WTC11 (cell line): ENCODE measurements around the gene PHF14. TPM values are rescaled to one million over a fixed set of nuclear protein-coding genes. Genes with fewer than 3 reads are reported as not detected.

Experiments
- ATAC-seq: fragments of 200-7000 bp; cut with Tn5 transposase; 2 replicates; pipeline ENCODE4 v1.10.0; 2021; ENCODE audit warnings: mild to moderate bottlenecking, moderate library complexity
- CTCF ChIA-PET: fragments of 300-600 bp; sonication (Branson Sonifier 250); formaldehyde crosslinking; loops from one replicate; lab custom pipeline; 2021; ENCODE audit warnings: antibody characterized with exemption; lab: Charles Lee
- POLR2A ChIA-PET: fragments of 350-600 bp; sonication (Branson Sonifier 250); formaldehyde crosslinking; loops from one replicate; lab custom pipeline; 2021; ENCODE audit warnings: antibody characterized with exemption; lab: Charles Lee
- DNase-seq: peaks from one replicate; pipeline ENCODE4 v3.0.0; 2021; ENCODE audit warnings: low spot score
- H3K27ac Mint-ChIP-seq: 2 replicates; pipeline ENCODE4 v1.8.0; 2021; ENCODE audit warnings: mixed read lengths
- H3K27me3 Mint-ChIP-seq: 2 replicates; pipeline ENCODE4 v1.8.0; 2021; ENCODE audit warnings: low read depth, mild to moderate bottlenecking, moderate library complexity, mixed read lengths
- H3K36me3 Mint-ChIP-seq: 2 replicates; pipeline ENCODE4 v1.8.0; 2021; ENCODE audit warnings: mixed read lengths
- H3K4me1 Mint-ChIP-seq: 2 replicates; pipeline ENCODE4 v1.8.0; 2022; ENCODE audit warnings: mixed read lengths
- H3K4me3 Mint-ChIP-seq: 2 replicates; pipeline ENCODE4 v1.8.0; 2021; ENCODE audit warnings: mild to moderate bottlenecking, moderate library complexity, mixed read lengths
- H3K9me3 Mint-ChIP-seq: 2 replicates; pipeline ENCODE4 v1.8.0; 2021; ENCODE audit warnings: mixed read lengths
- CREB1 ChIP-seq: sonication (generic); formaldehyde crosslinking; IDR thresholded peaks from 2 replicates; pipeline ENCODE4 v1.8.0; 2023; ENCODE audit warnings: mild to moderate bottlenecking, missing genetic modification reagents
- ELF4 ChIP-seq: sonication (generic); formaldehyde crosslinking; IDR thresholded peaks from 2 replicates; pipeline ENCODE4 v1.8.1; 2022; ENCODE audit warnings: low read depth, mild to moderate bottlenecking, moderate library complexity, missing genetic modification reagents
- FOXP1 ChIP-seq: sonication (generic); formaldehyde crosslinking; IDR thresholded peaks from 2 replicates; pipeline ENCODE4 v1.8.0; 2022; ENCODE audit warnings: missing genetic modification reagents, mild to moderate bottlenecking, moderate library complexity, borderline replicate concordance
- GABPB1 ChIP-seq: sonication (generic); formaldehyde crosslinking; IDR thresholded peaks from 2 replicates; pipeline ENCODE4 v1.8.1; 2023; ENCODE audit warnings: mild to moderate bottlenecking, missing genetic modification reagents
- IRF2 ChIP-seq: sonication (generic); formaldehyde crosslinking; IDR thresholded peaks from 2 replicates; pipeline ENCODE4 v1.8.0; 2022; ENCODE audit warnings: low read depth, missing genetic modification reagents, borderline replicate concordance
- NR1H2 ChIP-seq: sonication (generic); formaldehyde crosslinking; IDR thresholded peaks from 2 replicates; pipeline ENCODE4 v1.9.0; 2021; ENCODE audit warnings: mild to moderate bottlenecking, moderate library complexity, missing genetic modification reagents
- NR3C1 ChIP-seq: sonication (generic); formaldehyde crosslinking; conservative IDR thresholded peaks from 2 replicates; pipeline ENCODE4 v1.8.1; 2023; ENCODE audit warnings: low read depth, mild to moderate bottlenecking, missing genetic modification reagents
- TEAD1 ChIP-seq: sonication (generic); formaldehyde crosslinking; IDR thresholded peaks from 2 replicates; pipeline ENCODE4 v1.8.0; 2022; ENCODE audit warnings: mild to moderate bottlenecking, missing genetic modification reagents
- ZNF121 ChIP-seq: sonication (generic); formaldehyde crosslinking; IDR thresholded peaks from 2 replicates; pipeline ENCODE4 v1.8.0; 2023; ENCODE audit warnings: missing genetic modification reagents
- ZNF138 ChIP-seq: sonication (generic); formaldehyde crosslinking; conservative IDR thresholded peaks from 2 replicates; pipeline ENCODE4 v1.8.1; 2022; ENCODE audit warnings: mild to moderate bottlenecking, moderate library complexity, missing genetic modification reagents
- ZNF423 ChIP-seq: fragments of 250-450 bp; sonication (Bioruptor Pico); IDR thresholded peaks from 2 replicates; pipeline ENCODE4 v2.1.2; 2022; ENCODE audit warnings: mild to moderate bottlenecking, moderate library complexity
- total RNA-seq: library from RNA; stranded (reverse); gene quantifications from 3 replicates; pipeline ENCODE4 v1.2.3, GENCODE V29; 2021
- TF ChIP-seq, protein P1 (sequence below): sonication (generic); formaldehyde crosslinking; IDR thresholded peaks from 2 replicates; pipeline ENCODE4 v1.8.0; 2022; ENCODE audit warnings: missing genetic modification reagents
- TF ChIP-seq, protein P2 (sequence below): sonication (generic); formaldehyde crosslinking; IDR thresholded peaks from 2 replicates; pipeline ENCODE4 v1.8.0; 2023; ENCODE audit warnings: mild to moderate bottlenecking, missing genetic modification reagents
- TF ChIP-seq, protein P3 (sequence below): sonication (generic); formaldehyde crosslinking; IDR thresholded peaks from 2 replicates; pipeline ENCODE4 v1.8.0; 2022; ENCODE audit warnings: mild to moderate bottlenecking, missing genetic modification reagents
- TF ChIP-seq, protein P4 (sequence below): sonication (generic); formaldehyde crosslinking; IDR thresholded peaks from 2 replicates; pipeline ENCODE4 v1.8.1; 2022; ENCODE audit warnings: mild to moderate bottlenecking, missing genetic modification reagents, moderate library complexity, borderline replicate concordance
- TF ChIP-seq, protein P5 (sequence below): sonication (generic); formaldehyde crosslinking; IDR thresholded peaks from 2 replicates; pipeline ENCODE4 v1.8.0; 2022; ENCODE audit warnings: mild to moderate bottlenecking, missing genetic modification reagents

The PHF14 gene
- total RNA-seq, 1 experiment from 2014 or later, result 47.7 TPM

DNA sequence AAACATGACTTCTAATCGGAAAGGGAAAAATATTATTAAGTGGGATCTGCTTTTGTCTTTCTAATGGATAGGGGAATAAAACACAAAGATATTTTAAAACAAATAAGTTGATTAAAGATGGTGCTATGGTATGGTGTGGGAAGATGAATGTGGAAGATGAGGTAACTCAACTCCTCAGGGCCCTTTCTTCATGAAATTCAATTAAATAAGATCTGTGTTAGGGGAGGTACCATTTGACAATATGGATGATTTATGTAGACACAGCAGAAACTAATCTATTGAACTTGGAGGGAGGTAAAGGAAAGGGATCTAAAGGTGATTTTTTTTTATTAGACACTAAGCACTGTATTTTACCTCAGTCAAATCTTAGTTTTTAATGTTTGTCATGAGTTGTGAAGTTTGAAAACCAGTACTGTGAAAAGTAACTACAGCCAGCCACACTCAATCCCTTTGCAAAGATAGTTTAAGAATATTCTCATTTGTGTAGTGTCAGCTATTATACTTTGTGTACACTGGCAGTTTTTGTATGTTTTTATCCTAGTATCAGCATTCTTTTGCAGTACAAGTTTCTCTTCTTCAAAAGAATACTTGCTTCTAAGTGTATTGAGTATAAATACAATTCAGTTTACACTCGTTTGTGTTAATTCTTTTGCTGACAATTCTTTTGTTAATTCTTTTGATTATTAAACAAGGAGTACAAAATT is 151.3 kb downstream of the PHF14 start (continued):
- TF ChIP-seq, protein P1, sequence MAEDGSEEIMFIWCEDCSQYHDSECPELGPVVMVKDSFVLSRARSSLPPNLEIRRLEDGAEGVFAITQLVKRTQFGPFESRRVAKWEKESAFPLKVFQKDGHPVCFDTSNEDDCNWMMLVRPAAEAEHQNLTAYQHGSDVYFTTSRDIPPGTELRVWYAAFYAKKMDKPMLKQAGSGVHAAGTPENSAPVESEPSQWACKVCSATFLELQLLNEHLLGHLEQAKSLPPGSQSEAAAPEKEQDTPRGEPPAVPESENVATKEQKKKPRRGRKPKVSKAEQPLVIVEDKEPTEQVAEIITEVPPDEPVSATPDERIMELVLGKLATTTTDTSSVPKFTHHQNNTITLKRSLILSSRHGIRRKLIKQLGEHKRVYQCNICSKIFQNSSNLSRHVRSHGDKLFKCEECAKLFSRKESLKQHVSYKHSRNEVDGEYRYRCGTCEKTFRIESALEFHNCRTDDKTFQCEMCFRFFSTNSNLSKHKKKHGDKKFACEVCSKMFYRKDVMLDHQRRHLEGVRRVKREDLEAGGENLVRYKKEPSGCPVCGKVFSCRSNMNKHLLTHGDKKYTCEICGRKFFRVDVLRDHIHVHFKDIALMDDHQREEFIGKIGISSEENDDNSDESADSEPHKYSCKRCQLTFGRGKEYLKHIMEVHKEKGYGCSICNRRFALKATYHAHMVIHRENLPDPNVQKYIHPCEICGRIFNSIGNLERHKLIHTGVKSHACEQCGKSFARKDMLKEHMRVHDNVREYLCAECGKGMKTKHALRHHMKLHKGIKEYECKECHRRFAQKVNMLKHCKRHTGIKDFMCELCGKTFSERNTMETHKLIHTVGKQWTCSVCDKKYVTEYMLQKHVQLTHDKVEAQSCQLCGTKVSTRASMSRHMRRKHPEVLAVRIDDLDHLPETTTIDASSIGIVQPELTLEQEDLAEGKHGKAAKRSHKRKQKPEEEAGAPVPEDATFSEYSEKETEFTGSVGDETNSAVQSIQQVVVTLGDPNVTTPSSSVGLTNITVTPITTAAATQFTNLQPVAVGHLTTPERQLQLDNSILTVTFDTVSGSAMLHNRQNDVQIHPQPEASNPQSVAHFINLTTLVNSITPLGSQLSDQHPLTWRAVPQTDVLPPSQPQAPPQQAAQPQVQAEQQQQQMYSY (CRISPR knock-in tag), result no peak
- TF ChIP-seq CREB1 (CRISPR knock-in tag), result no peak
- no peak for TF ChIP-seq NR1H2 (CRISPR knock-in tag)
- TF ChIP-seq FOXP1 (CRISPR knock-in tag), result no peak
- TF ChIP-seq, protein P2, sequence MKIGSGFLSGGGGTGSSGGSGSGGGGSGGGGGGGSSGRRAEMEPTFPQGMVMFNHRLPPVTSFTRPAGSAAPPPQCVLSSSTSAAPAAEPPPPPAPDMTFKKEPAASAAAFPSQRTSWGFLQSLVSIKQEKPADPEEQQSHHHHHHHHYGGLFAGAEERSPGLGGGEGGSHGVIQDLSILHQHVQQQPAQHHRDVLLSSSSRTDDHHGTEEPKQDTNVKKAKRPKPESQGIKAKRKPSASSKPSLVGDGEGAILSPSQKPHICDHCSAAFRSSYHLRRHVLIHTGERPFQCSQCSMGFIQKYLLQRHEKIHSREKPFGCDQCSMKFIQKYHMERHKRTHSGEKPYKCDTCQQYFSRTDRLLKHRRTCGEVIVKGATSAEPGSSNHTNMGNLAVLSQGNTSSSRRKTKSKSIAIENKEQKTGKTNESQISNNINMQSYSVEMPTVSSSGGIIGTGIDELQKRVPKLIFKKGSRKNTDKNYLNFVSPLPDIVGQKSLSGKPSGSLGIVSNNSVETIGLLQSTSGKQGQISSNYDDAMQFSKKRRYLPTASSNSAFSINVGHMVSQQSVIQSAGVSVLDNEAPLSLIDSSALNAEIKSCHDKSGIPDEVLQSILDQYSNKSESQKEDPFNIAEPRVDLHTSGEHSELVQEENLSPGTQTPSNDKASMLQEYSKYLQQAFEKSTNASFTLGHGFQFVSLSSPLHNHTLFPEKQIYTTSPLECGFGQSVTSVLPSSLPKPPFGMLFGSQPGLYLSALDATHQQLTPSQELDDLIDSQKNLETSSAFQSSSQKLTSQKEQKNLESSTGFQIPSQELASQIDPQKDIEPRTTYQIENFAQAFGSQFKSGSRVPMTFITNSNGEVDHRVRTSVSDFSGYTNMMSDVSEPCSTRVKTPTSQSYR (CRISPR knock-in tag), result no peak
- TF ChIP-seq, protein P3, sequence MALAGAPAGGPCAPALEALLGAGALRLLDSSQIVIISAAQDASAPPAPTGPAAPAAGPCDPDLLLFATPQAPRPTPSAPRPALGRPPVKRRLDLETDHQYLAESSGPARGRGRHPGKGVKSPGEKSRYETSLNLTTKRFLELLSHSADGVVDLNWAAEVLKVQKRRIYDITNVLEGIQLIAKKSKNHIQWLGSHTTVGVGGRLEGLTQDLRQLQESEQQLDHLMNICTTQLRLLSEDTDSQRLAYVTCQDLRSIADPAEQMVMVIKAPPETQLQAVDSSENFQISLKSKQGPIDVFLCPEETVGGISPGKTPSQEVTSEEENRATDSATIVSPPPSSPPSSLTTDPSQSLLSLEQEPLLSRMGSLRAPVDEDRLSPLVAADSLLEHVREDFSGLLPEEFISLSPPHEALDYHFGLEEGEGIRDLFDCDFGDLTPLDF (CRISPR knock-in tag), result no peak
- TF ChIP-seq ZNF423 (CRISPR knock-in tag), result no peak
- TF ChIP-seq IRF2, result no peak
- TF ChIP-seq, all 79 proteins: peak for 0

DNA sequence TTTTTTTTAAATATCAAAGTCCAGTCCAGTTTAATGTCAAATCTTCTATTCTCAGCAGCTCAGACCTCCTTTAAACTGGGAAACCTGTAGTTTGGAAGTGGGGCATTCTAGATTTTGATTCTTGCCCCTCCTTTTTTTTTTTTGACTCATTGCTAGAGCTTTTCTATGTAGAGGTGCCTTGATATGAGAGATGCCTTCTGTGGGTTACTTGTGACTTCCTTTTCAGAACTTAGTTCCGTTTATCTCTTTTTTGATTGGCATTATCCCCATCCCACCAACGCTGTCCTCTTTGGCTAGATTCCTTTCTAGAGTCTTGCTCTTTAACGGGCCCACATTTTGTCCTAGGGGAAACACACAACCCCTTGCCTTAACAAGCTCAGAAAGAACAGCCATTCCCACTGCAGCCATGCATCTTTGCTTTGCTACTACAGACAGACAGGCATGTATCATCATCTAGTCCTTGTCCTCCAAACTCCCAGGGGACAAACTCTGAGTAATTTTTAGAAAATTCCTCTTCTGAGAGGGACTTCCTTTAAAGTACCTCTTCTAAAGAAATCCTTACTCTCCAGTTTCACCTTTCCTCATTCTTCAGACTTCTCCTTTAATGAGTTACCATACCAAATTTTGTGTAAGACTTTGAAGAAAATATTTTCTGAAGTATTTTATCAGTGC is 153.6 kb downstream of the PHF14 start:
- CTCF ChIA-PET, result interaction anchor here (0.6 to 1.6 kb wide), 2 partner anchors 62 to 85 kb away, joined by 3 read pairs; no protein-coding TSS in a partner anchor

DNA sequence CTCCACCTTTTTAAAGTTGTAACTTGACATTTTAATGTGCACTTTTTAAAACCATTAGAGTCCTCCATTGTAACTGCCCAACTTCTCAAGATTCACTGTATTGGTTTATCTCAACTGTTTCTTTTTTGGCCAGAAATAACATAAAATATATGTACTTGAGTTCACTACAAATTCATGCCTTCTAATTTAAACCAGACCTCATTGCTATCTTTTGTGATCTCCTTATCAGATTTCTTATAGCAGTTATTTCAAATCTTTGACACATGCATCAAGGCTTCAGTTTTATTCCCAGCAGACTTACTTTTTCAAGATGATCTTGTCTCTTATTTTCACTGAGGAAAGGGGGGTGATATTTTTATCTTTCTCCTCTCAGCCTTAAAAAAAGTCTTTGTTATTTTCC is 154.3 kb downstream of the PHF14 start:
- no peaks in the 10 kb centered on the region for H3K36me3 Mint-ChIP-seq
- no peaks in the 10 kb centered on the region for H3K9me3 Mint-ChIP-seq
- H3K4me3 Mint-ChIP-seq, result peak overlapping the region; percentile 6
- peaks cover 34% of the 10 kb centered on the region for H3K4me1 Mint-ChIP-seq
- ATAC-seq (no peak), DNase-seq (no peak)
- POLR2A ChIA-PET, result no interaction called here
- peak overlapping the region; percentile 68 for H3K27ac Mint-ChIP-seq
- CTCF ChIA-PET, result no interaction called here
- no peaks in the 10 kb centered on the region for H3K27me3 Mint-ChIP-seq
- TF ChIP-seq, protein P4, sequence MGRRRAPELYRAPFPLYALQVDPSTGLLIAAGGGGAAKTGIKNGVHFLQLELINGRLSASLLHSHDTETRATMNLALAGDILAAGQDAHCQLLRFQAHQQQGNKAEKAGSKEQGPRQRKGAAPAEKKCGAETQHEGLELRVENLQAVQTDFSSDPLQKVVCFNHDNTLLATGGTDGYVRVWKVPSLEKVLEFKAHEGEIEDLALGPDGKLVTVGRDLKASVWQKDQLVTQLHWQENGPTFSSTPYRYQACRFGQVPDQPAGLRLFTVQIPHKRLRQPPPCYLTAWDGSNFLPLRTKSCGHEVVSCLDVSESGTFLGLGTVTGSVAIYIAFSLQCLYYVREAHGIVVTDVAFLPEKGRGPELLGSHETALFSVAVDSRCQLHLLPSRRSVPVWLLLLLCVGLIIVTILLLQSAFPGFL, result no peak
- TF ChIP-seq ZNF138 (CRISPR knock-in tag) (no peak), ELF4 (CRISPR knock-in tag) (no peak), TEAD1 (CRISPR knock-in tag) (no peak), NR3C1 (no peak)
- TF ChIP-seq, protein P2 (CRISPR knock-in tag), result no peak
- TF ChIP-seq, protein P5, sequence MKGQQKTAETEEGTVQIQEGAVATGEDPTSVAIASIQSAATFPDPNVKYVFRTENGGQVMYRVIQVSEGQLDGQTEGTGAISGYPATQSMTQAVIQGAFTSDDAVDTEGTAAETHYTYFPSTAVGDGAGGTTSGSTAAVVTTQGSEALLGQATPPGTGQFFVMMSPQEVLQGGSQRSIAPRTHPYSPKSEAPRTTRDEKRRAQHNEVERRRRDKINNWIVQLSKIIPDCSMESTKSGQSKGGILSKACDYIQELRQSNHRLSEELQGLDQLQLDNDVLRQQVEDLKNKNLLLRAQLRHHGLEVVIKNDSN (CRISPR knock-in tag), result no peak

More for the DNA sequence above, 153.6 kb downstream of the PHF14 start:
- TF ChIP-seq, protein P4, result no peak
- TF ChIP-seq GABPB1 (CRISPR knock-in tag) (no peak), ZNF121 (CRISPR knock-in tag) (peak; percentile 75; the same call in 1 of the 2 replicates)
- H3K9me3 Mint-ChIP-seq, result no peaks in the 10 kb centered on the region
- H3K27ac Mint-ChIP-seq, result peak overlapping the region; percentile 8; the same call in 1 of the 2 replicates
- DNase-seq (no peak), ATAC-seq (no peak)
- H3K36me3 Mint-ChIP-seq, result no peaks in the 10 kb centered on the region
- no peak overlapping the region for H3K4me3 Mint-ChIP-seq
- peaks cover 34% of the 10 kb centered on the region for H3K4me1 Mint-ChIP-seq
- no peaks in the 10 kb centered on the region for H3K27me3 Mint-ChIP-seq
- POLR2A ChIA-PET, result interaction anchor here (0.7 kb wide), 1 partner anchor 186 kb away, joined by 3 read pairs; no protein-coding TSS in a partner anchor
